ENCODE results near the gene SHROOM3. TPM values are rescaled to one million over a fixed set of nuclear protein-coding genes. Genes with fewer than 3 reads are reported as not detected.

SHROOM3 gene
- total RNA-seq, 2 donors from 2014 or later: 18.1 to 21.8 TPM

GRCh38 chr4:76750716-76751115 lies 315.7 kb downstream of the SHROOM3 start:
- Histone ChIP-seq H3K36me3 (ENCODE audit: control insufficient read depth, insufficient read depth, low read length) (peaks cover 51% of the 10 kb centered on the region), H3K9me3 (ENCODE audit: control insufficient read depth, low read length) (peaks cover 17% of the 10 kb centered on the region), H3K4me1 (ENCODE audit: control insufficient read depth, insufficient read depth, low read length) (no peaks in the 10 kb centered on the region), H3K4me3 (ENCODE audit: low read length) (no peak overlapping the region), H3K27me3 (ENCODE audit: control insufficient read depth, insufficient read depth, low read length, poor library complexity, severe bottlenecking) (no peaks in the 10 kb centered on the region), H3K27ac (ENCODE audit: low read depth, low read length) (no peak overlapping the region), H3K9ac (ENCODE audit: extremely low read depth, low read length, poor library complexity, severe bottlenecking) (no peak overlapping the region)
- no peaks in the 10 kb centered on the region for H3K27me3 Mint-ChIP-seq (ENCODE audit: insufficient read depth)
- WGBS, 2 experiments (ENCODE audit: insufficient coverage in 1 of 2, insufficient read length in 1 of 2): 93% methylated on average over 2 to 3 of the region's 3 CpGs
- peaks cover 12% of the 10 kb centered on the region for H3K4me1 Mint-ChIP-seq
- DNase-seq: no peak
- H3K27ac Mint-ChIP-seq: no peak overlapping the region
- H3K9me3 Mint-ChIP-seq: peaks cover 5% of the 10 kb centered on the region
- no peak for TF ChIP-seq CTCF (conservative IDR thresholded peaks at IDR 0.05)
- peaks cover 49% of the 10 kb centered on the region for H3K36me3 Mint-ChIP-seq (ENCODE audit: low read depth)
- no peak overlapping the region for H3K4me3 Mint-ChIP-seq

- peaks cover 56% of the 10 kb centered on the region for H3K36me3 Mint-ChIP-seq (ENCODE audit: low read depth)
- peaks cover 17% of the 10 kb centered on the region for H3K9me3 ChIP-seq (ENCODE audit: control insufficient read depth, low read length)
- H3K4me3 ChIP-seq (ENCODE audit: low read length): no peak overlapping the region
- peaks cover 52% of the 10 kb centered on the region for H3K36me3 ChIP-seq (ENCODE audit: control insufficient read depth, insufficient read depth, low read length)
- no peak overlapping the region for H3K27ac Mint-ChIP-seq
- H3K27me3 Mint-ChIP-seq (ENCODE audit: insufficient read depth): no peaks in the 10 kb centered on the region
- H3K4me1 Mint-ChIP-seq: peaks cover 12% of the 10 kb centered on the region
- DNase-seq: no peak
- H3K4me1 ChIP-seq (ENCODE audit: control insufficient read depth, insufficient read depth, low read length): no peaks in the 10 kb centered on the region
- H3K27ac ChIP-seq (ENCODE audit: low read depth, low read length): no peak overlapping the region
- peaks cover 5% of the 10 kb centered on the region for H3K9me3 Mint-ChIP-seq
- WGBS, 2 experiments (ENCODE audit: insufficient coverage in 1 of 2, insufficient read length in 1 of 2): 98 to 100% methylated on average over 1 to 3 of the region's 3 CpGs
- H3K4me3 Mint-ChIP-seq: no peak overlapping the region
- no peak for TF ChIP-seq CTCF (conservative IDR thresholded peaks at IDR 0.05)
- no peak overlapping the region for H3K9ac ChIP-seq (ENCODE audit: extremely low read depth, low read length, poor library complexity, severe bottlenecking)
- no peaks in the 10 kb centered on the region for H3K27me3 ChIP-seq (ENCODE audit: control insufficient read depth, insufficient read depth, low read length, poor library complexity, severe bottlenecking)
Observed at GRCh38 chr4:76751612-76752343, 316.7 kb downstream of the SHROOM3 start.

GRCh38 chr4:76752861-76753501 lies 318.0 kb downstream of the SHROOM3 start:
- Histone ChIP-seq H3K9ac (ENCODE audit: extremely low read depth, low read length, poor library complexity, severe bottlenecking) (no peak overlapping the region), H3K27ac (ENCODE audit: low read depth, low read length) (no peak overlapping the region), H3K36me3 (ENCODE audit: control insufficient read depth, insufficient read depth, low read length) (peaks cover 52% of the 10 kb centered on the region), H3K4me3 (ENCODE audit: low read length) (no peak overlapping the region), H3K9me3 (ENCODE audit: control insufficient read depth, low read length) (peaks cover 17% of the 10 kb centered on the region), H3K27me3 (ENCODE audit: control insufficient read depth, insufficient read depth, low read length, poor library complexity, severe bottlenecking) (no peaks in the 10 kb centered on the region), H3K4me1 (ENCODE audit: control insufficient read depth, insufficient read depth, low read length) (no peaks in the 10 kb centered on the region)
- 92 to 96% methylated on average over 3 of the region's 3 CpGs for WGBS, 2 experiments (ENCODE audit: insufficient coverage in 1 of 2, insufficient read length in 1 of 2)
- Mint-ChIP-seq H3K4me3 (no peak overlapping the region), H3K27me3 (ENCODE audit: insufficient read depth) (no peaks in the 10 kb centered on the region), H3K27ac (no peak overlapping the region), H3K9me3 (peaks cover 5% of the 10 kb centered on the region), H3K36me3 (ENCODE audit: low read depth) (peaks cover 58% of the 10 kb centered on the region), H3K4me1 (peaks cover 12% of the 10 kb centered on the region)
- TF ChIP-seq CTCF (conservative IDR thresholded peaks at IDR 0.05): no peak
- no peak for DNase-seq

Data from endodermal cell (in vitro differentiated cells).